Melanocyte of skin (primary cell): ENCODE measurements around the gene DUSP23. TPM values are rescaled to one million over a fixed set of nuclear protein-coding genes. Genes with fewer than 3 reads are reported as not detected.

Experiments
- total RNA-seq, 2 donors: library from RNA; depleted of rRNA; stranded (reverse); fragments of >200 nt; gene quantifications; 2 replicates each; pipeline ENCODE4 v1.2.3, GENCODE V29; 2012

Gene DUSP23
- total RNA-seq = 10 to 100 TPM; 31.7 to 46.6 TPM

DNA sequence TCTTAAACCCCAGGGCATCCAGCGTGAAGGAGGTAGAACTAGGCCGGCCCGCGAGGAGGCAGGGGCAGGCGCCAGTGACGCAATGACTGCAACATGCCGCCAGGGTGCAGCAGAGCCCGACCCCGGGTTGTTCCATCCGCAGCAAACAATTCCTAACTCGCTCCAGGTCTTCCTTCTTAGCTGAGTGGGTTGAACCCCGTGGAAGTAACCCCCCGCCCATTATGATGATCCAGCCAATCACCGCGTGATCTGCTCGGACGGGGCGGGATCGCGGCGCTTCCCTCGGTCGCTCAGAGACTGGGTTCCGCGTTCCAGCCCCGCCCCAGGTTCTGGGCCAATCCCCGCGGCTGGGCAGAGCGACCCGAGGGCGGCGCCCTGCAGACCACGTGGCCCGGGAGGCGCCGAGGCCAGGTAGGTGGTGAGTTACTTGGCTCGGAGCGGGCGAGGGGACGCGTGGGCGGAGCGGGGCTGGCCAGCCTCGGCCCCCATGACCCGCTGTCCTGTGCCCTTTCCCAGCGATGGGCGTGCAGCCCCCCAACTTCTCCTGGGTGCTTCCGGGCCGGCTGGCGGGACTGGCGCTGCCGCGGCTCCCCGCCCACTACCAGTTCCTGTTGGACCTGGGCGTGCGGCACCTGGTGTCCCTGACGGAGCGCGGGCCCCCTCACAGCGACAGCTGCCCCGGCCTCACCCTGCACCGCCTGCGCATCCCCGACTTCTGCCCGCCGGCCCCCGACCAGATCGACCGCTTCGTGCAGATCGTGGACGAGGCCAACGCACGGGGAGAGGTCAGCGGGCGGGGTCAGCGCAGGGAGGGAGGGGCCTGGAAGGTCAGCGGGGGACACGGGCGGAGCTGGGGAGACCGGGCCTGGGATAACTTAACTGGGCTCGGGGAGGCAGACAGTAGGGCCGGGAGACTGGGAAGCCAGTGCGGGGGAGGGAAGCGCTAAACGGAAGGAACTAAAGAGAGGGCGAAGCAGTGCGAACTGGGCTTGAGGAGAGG is at the start of gene DUSP23:
DUSP23 (plus strand) TSS at position 380 of the 1,000 bp plus-strand sequence; CDS start at position 519, 139 bp downstream.

DNA sequence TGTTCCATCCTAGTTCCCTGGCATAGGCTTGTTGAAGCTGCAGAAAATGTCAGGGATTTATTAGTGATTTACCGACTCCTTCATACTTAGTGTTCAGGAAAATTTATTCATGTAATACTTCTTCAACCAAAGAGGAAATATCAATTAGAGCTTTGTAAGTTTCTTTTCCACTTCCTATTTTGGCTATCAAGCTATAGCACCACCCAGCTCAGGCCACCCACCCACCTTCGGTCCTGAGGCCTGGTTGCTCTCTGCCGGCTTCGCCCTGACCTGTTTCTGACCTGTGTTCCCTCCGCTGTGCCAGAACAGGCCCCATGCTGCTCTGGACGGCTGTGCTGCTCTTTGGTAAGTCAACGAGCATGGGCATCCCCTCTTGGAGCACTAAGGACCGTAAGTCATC is 21.3 kb downstream of the DUSP23 start, which contains the start of gene FCRL6:
FCRL6 (plus strand) TSS at position 250 of the 400 bp plus-strand sequence; CDS start at position 315, 65 bp downstream.

DNA sequence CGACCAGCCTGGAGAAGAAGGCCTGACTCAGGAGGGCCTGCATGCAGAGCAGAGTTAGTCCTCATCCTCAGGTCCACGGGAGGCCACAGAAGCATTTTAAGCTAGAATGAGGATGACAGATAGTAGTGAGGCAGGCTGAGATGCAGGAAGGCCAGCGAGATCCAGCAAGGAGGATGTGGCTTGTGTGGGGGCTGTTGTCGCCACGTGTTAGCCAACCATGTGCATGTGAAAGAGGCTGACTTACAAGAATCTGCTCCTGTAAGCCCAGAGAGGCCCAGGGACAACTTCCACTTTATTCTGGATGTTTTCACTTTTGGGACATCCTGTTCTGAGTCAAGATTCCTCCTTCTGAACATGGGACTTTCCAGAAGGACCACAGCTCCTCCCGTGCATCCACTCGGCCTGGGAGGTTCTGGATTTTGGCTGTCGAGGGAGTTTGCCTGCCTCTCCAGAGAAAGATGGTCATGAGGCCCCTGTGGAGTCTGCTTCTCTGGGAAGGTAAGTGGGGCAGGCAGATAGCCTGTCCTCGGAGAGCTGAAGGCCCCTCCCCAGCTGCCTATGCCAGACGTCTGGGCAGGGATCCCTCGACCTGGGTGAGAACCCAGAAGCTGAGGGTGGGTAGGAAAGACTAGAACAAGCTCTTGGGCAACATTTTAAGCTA is 45.8 kb downstream of the DUSP23 start, which contains the start of gene SLAMF8:
SLAMF8 (plus strand) TSS at position 433 of the 661 bp plus-strand sequence; CDS start at position 459, 26 bp downstream.

Other genes starting within 250 kb of the DUSP23 start
- gene OR10J5, start 245.0 kb upstream of the DUSP23 start, total RNA-seq = not detected
- not detected for gene APCS, start 193.1 kb upstream of the DUSP23 start, total RNA-seq
- not detected for gene CRP, start 66.4 kb upstream of the DUSP23 start, total RNA-seq
- gene FCRL6, start 21.4 kb downstream of the DUSP23 start, total RNA-seq = not detected
- under 1 TPM in 1 of 2 donors, not detected in 1; under 0.01 TPM for gene SLAMF8, start 45.9 kb downstream of the DUSP23 start, total RNA-seq
- gene VSIG8, start 81.7 kb downstream of the DUSP23 start, total RNA-seq = under 1 TPM in 1 of 2 donors, not detected in 1; under 0.01 TPM
- gene CFAP45, start 119.2 kb downstream of the DUSP23 start, total RNA-seq = under 1 TPM; under 0.01 to 0.67 TPM
- gene TAGLN2, start 144.5 kb downstream of the DUSP23 start, total RNA-seq = 100 to 1,000 TPM; 188 to 288 TPM
- gene IGSF9, start 164.7 kb downstream of the DUSP23 start, total RNA-seq = under 1 TPM in 1 of 2 donors, not detected in 1; under 0.01 TPM
- 10 to 100 TPM in 1 of 2 donors, 1 to 10 TPM in 1; 2.1 to 14.3 TPM for gene SLAMF9, start 173.3 kb downstream of the DUSP23 start, total RNA-seq